Gastrocnemius medialis (tissue), 4 donors: ENCODE measurements around the gene SP140.

ENCODE experiments used
- POLR2A ChIP-seq, 2 donors: fragments of 450-650 bp; IDR thresholded peaks; one replicate each; pipeline ENCODE4 v1.6.1; 2017; ENCODE audit warnings: antibody characterized with exemption in 2 of 2, mild to moderate bottlenecking in 2 of 2, moderate library complexity in 2 of 2
- TF ChIP-seq, protein P1 (sequence below), 5 experiments: fragments of 450-650 bp in 3 of 5; fragments of 200-600 bp in 2 of 5; sonication (generic) in 2 of 5; IDR thresholded peaks in 4 of 5; conservative IDR thresholded peaks in 1 of 5; 1 replicate in 4 of 5; 2 replicates in 1 of 5; pipeline ENCODE4 v1.5.1; 2016 to 2019; ENCODE audit warnings: antibody characterized with exemption in 5 of 5, mild to moderate bottlenecking in 3 of 5, moderate library complexity in 3 of 5

GRCh38 chr2:230286048-230286447, 60.5 kb downstream of the SP140 start:
- TF ChIP-seq POLR2A (IDR thresholded peaks at IDR 0.05), result no peak
- TF ChIP-seq, protein P1, sequence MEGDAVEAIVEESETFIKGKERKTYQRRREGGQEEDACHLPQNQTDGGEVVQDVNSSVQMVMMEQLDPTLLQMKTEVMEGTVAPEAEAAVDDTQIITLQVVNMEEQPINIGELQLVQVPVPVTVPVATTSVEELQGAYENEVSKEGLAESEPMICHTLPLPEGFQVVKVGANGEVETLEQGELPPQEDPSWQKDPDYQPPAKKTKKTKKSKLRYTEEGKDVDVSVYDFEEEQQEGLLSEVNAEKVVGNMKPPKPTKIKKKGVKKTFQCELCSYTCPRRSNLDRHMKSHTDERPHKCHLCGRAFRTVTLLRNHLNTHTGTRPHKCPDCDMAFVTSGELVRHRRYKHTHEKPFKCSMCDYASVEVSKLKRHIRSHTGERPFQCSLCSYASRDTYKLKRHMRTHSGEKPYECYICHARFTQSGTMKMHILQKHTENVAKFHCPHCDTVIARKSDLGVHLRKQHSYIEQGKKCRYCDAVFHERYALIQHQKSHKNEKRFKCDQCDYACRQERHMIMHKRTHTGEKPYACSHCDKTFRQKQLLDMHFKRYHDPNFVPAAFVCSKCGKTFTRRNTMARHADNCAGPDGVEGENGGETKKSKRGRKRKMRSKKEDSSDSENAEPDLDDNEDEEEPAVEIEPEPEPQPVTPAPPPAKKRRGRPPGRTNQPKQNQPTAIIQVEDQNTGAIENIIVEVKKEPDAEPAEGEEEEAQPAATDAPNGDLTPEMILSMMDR (IDR thresholded peaks at IDR 0.05 in 4 of 5, conservative IDR thresholded peaks at IDR 0.05 in 1 of 5), result no peak
